A673 (cell line): ENCODE results near the gene ZSCAN18.

Experiments used
- CTCF ChIP-seq: fragments of 300-800, 200-600 bp; sonication (generic); conservative IDR thresholded peaks from 2 replicates; pipeline ENCODE4 v1.5.1; 2017; ENCODE audit warnings: low read depth, mild to moderate bottlenecking, antibody characterized with exemption, low read length, moderate library complexity, mixed read lengths
- EZH2 ChIP-seq: fragments of 200-600 bp; sonication (generic); IDR thresholded peaks from 2 replicates; pipeline ENCODE4 v1.6.1; 2017; ENCODE audit warnings: borderline replicate concordance, low read depth, mild to moderate bottlenecking, mixed read lengths, antibody characterized with exemption, low read length; ENCODE audit not compliant: poor library complexity, severe bottlenecking

- TF ChIP-seq CTCF, result no peak
- TF ChIP-seq EZH2, result no peak
These were observed 9.4 kb downstream of the ZSCAN18 start for GRCh38 chr19:58088521-58089052.
